ENCODE data around the gene TIGIT. TPM values are rescaled to one million over a fixed set of nuclear protein-coding genes. Genes with fewer than 3 reads are reported as not detected.

TIGIT gene
- total and polyA plus RNA-seq, 4 donors: 0.37 to 1.1 (median 0.52) TPM

GRCh38 chr3:114327665-114328064 lies 33.8 kb downstream of the TIGIT start:
- WGBS, 2 donors: 92 to 95% methylated on average over 4 of the region's 4 CpGs

GRCh38 chr3:114328345-114328744 lies 34.5 kb downstream of the TIGIT start:
- Histone ChIP-seq H3K36me3 (ENCODE audit: control insufficient read depth in 4 of 4, insufficient read depth in 4 of 4, low read length in 4 of 4) (peaks cover under 1 to 11% (median 3%) of the 10 kb centered on the region in 4 donors), H3K9ac (ENCODE audit: insufficient read depth in 1 of 2, low read length in 2 of 2) (no peak overlapping the region), H3K27ac (ENCODE audit: low read depth in 1 of 2, low read length in 1 of 2) (no peak overlapping the region), H3K27me3 (ENCODE audit: control insufficient read depth in 3 of 3, insufficient read depth in 3 of 3, low read length in 2 of 3) (no peaks in the 10 kb centered on the region), H3K4me1 (ENCODE audit: control insufficient read depth in 5 of 5, insufficient read depth in 5 of 5, low read length in 5 of 5) (no peaks in the 10 kb centered on the region), H3K4me3 (no peak overlapping the region), H3K9me3 (ENCODE audit: control insufficient read depth in 4 of 4, insufficient read depth in 3 of 4, low read length in 3 of 4) (no peaks in the 10 kb centered on the region)
- ATAC-seq (ENCODE audit: insufficient read depth, low FRiP score): no peak
- no peak for DNase-seq
- WGBS, 2 donors: 85 to 91% methylated on average over 3 of the region's 3 CpGs
- no peak for TF ChIP-seq CTCF (IDR thresholded peaks at IDR 0.05; ENCODE audit: control extremely low read depth, extremely low read depth)

More at GRCh38 chr3:114327665-114328064, 33.8 kb downstream of the TIGIT start:
- ATAC-seq (ENCODE audit: insufficient read depth, low FRiP score) (no peak), DNase-seq (no peak)
- Histone ChIP-seq H3K27me3 (ENCODE audit: control insufficient read depth in 3 of 3, insufficient read depth in 3 of 3, low read length in 2 of 3) (no peaks in the 10 kb centered on the region), H3K9me3 (ENCODE audit: control insufficient read depth in 4 of 4, insufficient read depth in 3 of 4, low read length in 3 of 4) (no peaks in the 10 kb centered on the region), H3K36me3 (ENCODE audit: control insufficient read depth in 4 of 4, insufficient read depth in 4 of 4, low read length in 4 of 4) (peaks cover 2 to 7% (median 4%) of the 10 kb centered on the region in 4 donors), H3K4me3 (no peak overlapping the region), H3K9ac (ENCODE audit: insufficient read depth in 1 of 2, low read length in 2 of 2) (no peak overlapping the region), H3K4me1 (ENCODE audit: control insufficient read depth in 5 of 5, insufficient read depth in 5 of 5, low read length in 5 of 5) (no peaks in the 10 kb centered on the region), H3K27ac (ENCODE audit: low read depth in 1 of 2, low read length in 1 of 2) (no peak overlapping the region)
- TF ChIP-seq CTCF (IDR thresholded peaks at IDR 0.05; ENCODE audit: control extremely low read depth, extremely low read depth): no peak

GRCh38 chr3:114329823-114330222 lies 36.0 kb downstream of the TIGIT start:
- Histone ChIP-seq H3K27ac (ENCODE audit: low read depth in 1 of 2, low read length in 1 of 2) (no peak overlapping the region), H3K36me3 (ENCODE audit: control insufficient read depth in 4 of 4, insufficient read depth in 4 of 4, low read length in 4 of 4) (peaks cover 0 to 13% (median 3%) of the 10 kb centered on the region in 4 donors), H3K9ac (ENCODE audit: insufficient read depth in 1 of 2, low read length in 2 of 2) (no peak overlapping the region), H3K4me3 (no peak overlapping the region), H3K4me1 (ENCODE audit: control insufficient read depth in 5 of 5, insufficient read depth in 5 of 5, low read length in 5 of 5) (no peaks in the 10 kb centered on the region), H3K9me3 (ENCODE audit: control insufficient read depth in 4 of 4, insufficient read depth in 3 of 4, low read length in 3 of 4) (no peaks in the 10 kb centered on the region), H3K27me3 (ENCODE audit: control insufficient read depth in 3 of 3, insufficient read depth in 3 of 3, low read length in 2 of 3) (no peaks in the 10 kb centered on the region)
- DNase-seq (no peak), ATAC-seq (ENCODE audit: insufficient read depth, low FRiP score) (no peak)
- TF ChIP-seq CTCF (IDR thresholded peaks at IDR 0.05; ENCODE audit: control extremely low read depth, extremely low read depth): no peak
- 97 to 99% methylated on average over 2 of the region's 2 CpGs for WGBS, 2 donors

GRCh38 chr3:114331007-114331406 lies 37.2 kb downstream of the TIGIT start:
- ATAC-seq (ENCODE audit: insufficient read depth, low FRiP score) (no peak), DNase-seq (no peak)
- Histone ChIP-seq H3K9ac (ENCODE audit: insufficient read depth in 1 of 2, low read length in 2 of 2) (no peak overlapping the region), H3K9me3 (ENCODE audit: control insufficient read depth in 4 of 4, insufficient read depth in 3 of 4, low read length in 3 of 4) (no peaks in the 10 kb centered on the region), H3K4me3 (no peak overlapping the region), H3K27ac (ENCODE audit: low read depth in 1 of 2, low read length in 1 of 2) (no peak overlapping the region), H3K27me3 (ENCODE audit: control insufficient read depth in 3 of 3, insufficient read depth in 3 of 3, low read length in 2 of 3) (no peaks in the 10 kb centered on the region), H3K4me1 (ENCODE audit: control insufficient read depth in 5 of 5, insufficient read depth in 5 of 5, low read length in 5 of 5) (peaks cover 0 to 6% (median 0%) of the 10 kb centered on the region in 5 donors), H3K36me3 (ENCODE audit: control insufficient read depth in 4 of 4, insufficient read depth in 4 of 4, low read length in 4 of 4) (peaks cover 0 to 13% (median 3%) of the 10 kb centered on the region in 4 donors)
- TF ChIP-seq CTCF (IDR thresholded peaks at IDR 0.05; ENCODE audit: control extremely low read depth, extremely low read depth): no peak
- WGBS, 2 donors: 97 to 99% methylated on average over 2 of the region's 2 CpGs
